ENCODE measurements around the gene ZSCAN25. TPM values are rescaled to one million over a fixed set of nuclear protein-coding genes. Genes with fewer than 3 reads are reported as not detected.
A peak's percentile ranks its signal among the peaks of the same experiment; 100 is the strongest.

ZSCAN25 gene
- total and polyA plus RNA-seq, 2 of the 13 experiments (the other 11 are each of a cell fraction or from before 2014, with no cell fraction given), result 12.1 to 16.8 TPM

DNA sequence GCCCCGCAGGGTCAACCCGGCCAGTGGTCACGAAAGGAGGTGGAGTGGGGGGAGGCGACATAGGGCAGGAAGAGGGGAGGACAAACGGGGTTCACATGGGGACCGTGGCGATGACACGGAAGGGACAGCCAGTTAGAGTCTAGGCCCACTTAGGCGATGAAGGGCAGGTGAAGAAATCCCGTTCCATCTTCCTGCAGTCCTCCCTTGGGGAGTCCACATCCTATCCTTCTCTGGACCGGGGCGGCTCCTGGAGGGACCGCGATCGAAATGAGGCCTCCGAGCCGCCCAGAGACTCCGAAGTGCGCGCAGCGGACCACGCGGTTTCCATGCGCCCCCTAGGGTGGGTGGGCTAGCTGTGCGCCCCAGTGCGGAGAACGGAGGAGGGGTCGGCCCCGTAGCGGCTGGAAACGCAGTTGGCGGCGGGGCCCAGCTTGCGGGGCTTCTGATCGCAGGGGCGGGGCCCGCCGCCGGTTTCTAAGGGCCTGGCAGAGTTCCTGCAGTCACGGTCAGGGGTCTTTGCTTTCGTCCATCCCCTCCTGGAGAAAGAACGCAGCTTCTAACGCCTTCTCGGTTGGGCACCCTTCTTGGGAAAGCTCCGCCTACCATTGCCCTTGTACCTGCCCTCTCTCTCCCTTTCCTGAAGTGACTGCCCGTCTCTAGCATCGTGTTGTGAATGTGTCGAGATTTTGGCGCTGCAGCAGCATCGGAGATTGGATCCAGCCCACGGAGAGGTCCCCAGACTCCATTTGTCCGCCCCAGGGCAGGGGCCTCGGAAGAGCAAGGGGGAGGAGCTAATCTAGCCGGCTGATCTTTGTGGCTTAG, 36.6 kb upstream of the ZSCAN25 start (continued):
- TF ChIP-seq, protein P1, sequence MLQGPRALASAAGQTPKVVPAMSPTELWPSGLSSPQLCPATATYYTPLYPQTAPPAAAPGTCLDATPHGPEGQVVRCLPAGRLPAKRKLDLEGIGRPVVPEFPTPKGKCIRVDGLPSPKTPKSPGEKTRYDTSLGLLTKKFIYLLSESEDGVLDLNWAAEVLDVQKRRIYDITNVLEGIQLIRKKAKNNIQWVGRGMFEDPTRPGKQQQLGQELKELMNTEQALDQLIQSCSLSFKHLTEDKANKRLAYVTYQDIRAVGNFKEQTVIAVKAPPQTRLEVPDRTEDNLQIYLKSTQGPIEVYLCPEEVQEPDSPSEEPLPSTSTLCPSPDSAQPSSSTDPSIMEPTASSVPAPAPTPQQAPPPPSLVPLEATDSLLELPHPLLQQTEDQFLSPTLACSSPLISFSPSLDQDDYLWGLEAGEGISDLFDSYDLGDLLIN (CRISPR knock-in tag; IDR thresholded peaks at IDR 0.05; ENCODE audit: borderline replicate concordance), result no peak
- TF ChIP-seq KAT2B (IDR thresholded peaks at IDR 0.05; ENCODE audit: borderline replicate concordance, low read depth, low read length), result no peak
- no peak for TF ChIP-seq ZNF34 (CRISPR knock-in tag; IDR thresholded peaks at IDR 0.05; ENCODE audit: borderline replicate concordance)
- TF ChIP-seq, protein P2, sequence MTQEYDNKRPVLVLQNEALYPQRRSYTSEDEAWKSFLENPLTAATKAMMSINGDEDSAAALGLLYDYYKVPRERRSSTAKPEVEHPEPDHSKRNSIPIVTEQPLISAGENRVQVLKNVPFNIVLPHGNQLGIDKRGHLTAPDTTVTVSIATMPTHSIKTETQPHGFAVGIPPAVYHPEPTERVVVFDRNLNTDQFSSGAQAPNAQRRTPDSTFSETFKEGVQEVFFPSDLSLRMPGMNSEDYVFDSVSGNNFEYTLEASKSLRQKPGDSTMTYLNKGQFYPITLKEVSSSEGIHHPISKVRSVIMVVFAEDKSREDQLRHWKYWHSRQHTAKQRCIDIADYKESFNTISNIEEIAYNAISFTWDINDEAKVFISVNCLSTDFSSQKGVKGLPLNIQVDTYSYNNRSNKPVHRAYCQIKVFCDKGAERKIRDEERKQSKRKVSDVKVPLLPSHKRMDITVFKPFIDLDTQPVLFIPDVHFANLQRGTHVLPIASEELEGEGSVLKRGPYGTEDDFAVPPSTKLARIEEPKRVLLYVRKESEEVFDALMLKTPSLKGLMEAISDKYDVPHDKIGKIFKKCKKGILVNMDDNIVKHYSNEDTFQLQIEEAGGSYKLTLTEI (CRISPR knock-in tag; conservative IDR thresholded peaks at IDR 0.05), result no peak
- TF ChIP-seq ZNF558 (CRISPR knock-in tag; IDR thresholded peaks at IDR 0.05; ENCODE audit: borderline replicate concordance), result no peak
- no peak for TF ChIP-seq ZC3H13 (CRISPR knock-in tag; IDR thresholded peaks at IDR 0.05)
- TF ChIP-seq, protein P3, sequence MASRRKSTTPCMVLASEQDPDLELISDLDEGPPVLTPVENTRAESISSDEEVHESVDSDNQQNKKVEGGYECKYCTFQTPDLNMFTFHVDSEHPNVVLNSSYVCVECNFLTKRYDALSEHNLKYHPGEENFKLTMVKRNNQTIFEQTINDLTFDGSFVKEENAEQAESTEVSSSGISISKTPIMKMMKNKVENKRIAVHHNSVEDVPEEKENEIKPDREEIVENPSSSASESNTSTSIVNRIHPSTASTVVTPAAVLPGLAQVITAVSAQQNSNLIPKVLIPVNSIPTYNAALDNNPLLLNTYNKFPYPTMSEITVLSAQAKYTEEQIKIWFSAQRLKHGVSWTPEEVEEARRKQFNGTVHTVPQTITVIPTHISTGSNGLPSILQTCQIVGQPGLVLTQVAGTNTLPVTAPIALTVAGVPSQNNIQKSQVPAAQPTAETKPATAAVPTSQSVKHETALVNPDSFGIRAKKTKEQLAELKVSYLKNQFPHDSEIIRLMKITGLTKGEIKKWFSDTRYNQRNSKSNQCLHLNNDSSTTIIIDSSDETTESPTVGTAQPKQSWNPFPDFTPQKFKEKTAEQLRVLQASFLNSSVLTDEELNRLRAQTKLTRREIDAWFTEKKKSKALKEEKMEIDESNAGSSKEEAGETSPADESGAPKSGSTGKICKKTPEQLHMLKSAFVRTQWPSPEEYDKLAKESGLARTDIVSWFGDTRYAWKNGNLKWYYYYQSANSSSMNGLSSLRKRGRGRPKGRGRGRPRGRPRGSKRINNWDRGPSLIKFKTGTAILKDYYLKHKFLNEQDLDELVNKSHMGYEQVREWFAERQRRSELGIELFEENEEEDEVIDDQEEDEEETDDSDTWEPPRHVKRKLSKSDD (CRISPR knock-in tag; IDR thresholded peaks at IDR 0.05; ENCODE audit: low read depth), result peak; percentile 41; the same call in 1 of the 2 replicates
- TF ChIP-seq, protein P4, sequence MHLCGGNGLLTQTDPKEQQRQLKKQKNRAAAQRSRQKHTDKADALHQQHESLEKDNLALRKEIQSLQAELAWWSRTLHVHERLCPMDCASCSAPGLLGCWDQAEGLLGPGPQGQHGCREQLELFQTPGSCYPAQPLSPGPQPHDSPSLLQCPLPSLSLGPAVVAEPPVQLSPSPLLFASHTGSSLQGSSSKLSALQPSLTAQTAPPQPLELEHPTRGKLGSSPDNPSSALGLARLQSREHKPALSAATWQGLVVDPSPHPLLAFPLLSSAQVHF (CRISPR knock-in tag; IDR thresholded peaks at IDR 0.05), result no peak
- TF ChIP-seq TAF15 (IDR thresholded peaks at IDR 0.05; ENCODE audit: low read depth, low read length, poor library complexity, severe bottlenecking), result no peak
- TF ChIP-seq RBFOX2 (IDR thresholded peaks at IDR 0.05; ENCODE audit: low read depth, low read length), result 0 out of 2 replicates have a peak, but pooled peaks have one; percentile 24
- TF ChIP-seq, protein P5, sequence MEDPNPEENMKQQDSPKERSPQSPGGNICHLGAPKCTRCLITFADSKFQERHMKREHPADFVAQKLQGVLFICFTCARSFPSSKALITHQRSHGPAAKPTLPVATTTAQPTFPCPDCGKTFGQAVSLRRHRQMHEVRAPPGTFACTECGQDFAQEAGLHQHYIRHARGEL (CRISPR knock-in tag; IDR thresholded peaks at IDR 0.05), result no peak
- TF ChIP-seq, protein P6, sequence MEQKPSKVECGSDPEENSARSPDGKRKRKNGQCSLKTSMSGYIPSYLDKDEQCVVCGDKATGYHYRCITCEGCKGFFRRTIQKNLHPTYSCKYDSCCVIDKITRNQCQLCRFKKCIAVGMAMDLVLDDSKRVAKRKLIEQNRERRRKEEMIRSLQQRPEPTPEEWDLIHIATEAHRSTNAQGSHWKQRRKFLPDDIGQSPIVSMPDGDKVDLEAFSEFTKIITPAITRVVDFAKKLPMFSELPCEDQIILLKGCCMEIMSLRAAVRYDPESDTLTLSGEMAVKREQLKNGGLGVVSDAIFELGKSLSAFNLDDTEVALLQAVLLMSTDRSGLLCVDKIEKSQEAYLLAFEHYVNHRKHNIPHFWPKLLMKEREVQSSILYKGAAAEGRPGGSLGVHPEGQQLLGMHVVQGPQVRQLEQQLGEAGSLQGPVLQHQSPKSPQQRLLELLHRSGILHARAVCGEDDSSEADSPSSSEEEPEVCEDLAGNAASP (CRISPR knock-in tag; IDR thresholded peaks at IDR 0.05; ENCODE audit: borderline replicate concordance), result no peak
- TF ChIP-seq, protein P7, sequence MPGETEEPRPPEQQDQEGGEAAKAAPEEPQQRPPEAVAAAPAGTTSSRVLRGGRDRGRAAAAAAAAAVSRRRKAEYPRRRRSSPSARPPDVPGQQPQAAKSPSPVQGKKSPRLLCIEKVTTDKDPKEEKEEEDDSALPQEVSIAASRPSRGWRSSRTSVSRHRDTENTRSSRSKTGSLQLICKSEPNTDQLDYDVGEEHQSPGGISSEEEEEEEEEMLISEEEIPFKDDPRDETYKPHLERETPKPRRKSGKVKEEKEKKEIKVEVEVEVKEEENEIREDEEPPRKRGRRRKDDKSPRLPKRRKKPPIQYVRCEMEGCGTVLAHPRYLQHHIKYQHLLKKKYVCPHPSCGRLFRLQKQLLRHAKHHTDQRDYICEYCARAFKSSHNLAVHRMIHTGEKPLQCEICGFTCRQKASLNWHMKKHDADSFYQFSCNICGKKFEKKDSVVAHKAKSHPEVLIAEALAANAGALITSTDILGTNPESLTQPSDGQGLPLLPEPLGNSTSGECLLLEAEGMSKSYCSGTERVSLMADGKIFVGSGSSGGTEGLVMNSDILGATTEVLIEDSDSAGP (CRISPR knock-in tag; IDR thresholded peaks at IDR 0.05; ENCODE audit: borderline replicate concordance), result 0 out of 2 replicates have a peak, but pooled peaks have one; percentile 20
- TF ChIP-seq, protein P8, sequence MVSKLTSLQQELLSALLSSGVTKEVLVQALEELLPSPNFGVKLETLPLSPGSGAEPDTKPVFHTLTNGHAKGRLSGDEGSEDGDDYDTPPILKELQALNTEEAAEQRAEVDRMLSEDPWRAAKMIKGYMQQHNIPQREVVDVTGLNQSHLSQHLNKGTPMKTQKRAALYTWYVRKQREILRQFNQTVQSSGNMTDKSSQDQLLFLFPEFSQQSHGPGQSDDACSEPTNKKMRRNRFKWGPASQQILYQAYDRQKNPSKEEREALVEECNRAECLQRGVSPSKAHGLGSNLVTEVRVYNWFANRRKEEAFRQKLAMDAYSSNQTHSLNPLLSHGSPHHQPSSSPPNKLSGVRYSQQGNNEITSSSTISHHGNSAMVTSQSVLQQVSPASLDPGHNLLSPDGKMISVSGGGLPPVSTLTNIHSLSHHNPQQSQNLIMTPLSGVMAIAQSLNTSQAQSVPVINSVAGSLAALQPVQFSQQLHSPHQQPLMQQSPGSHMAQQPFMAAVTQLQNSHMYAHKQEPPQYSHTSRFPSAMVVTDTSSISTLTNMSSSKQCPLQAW (CRISPR knock-in tag; IDR thresholded peaks at IDR 0.05), result no peak
- TF ChIP-seq ZNF282 (IDR thresholded peaks at IDR 0.05; ENCODE audit: partially characterized antibody), result no peak

All from HepG2 (cell line).